ENCODE results near the gene RADIL.

Gene RADIL

DNA sequence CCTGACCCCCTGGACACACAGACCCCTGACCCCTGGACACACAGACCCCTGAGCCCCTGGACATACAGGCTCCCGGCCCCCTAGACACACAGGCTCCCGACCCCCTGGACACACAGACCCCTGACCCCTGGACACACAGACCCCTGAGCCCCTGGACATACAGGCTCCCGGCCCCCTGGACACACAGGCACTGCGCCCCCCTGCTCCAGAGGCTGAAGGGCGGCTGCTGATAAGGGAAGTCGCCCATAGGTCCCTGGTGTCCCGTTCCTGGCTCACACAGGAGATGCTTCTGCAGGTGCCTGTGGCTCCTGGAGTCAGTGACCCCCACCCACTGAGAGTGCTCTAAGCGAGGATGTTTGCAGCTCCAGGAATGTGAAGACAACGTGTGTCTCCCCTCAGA lies 111.8 kb downstream of the RADIL start:
- no peak for DNase-seq (ENCODE audit: low read depth)
- TF ChIP-seq, protein P1, sequence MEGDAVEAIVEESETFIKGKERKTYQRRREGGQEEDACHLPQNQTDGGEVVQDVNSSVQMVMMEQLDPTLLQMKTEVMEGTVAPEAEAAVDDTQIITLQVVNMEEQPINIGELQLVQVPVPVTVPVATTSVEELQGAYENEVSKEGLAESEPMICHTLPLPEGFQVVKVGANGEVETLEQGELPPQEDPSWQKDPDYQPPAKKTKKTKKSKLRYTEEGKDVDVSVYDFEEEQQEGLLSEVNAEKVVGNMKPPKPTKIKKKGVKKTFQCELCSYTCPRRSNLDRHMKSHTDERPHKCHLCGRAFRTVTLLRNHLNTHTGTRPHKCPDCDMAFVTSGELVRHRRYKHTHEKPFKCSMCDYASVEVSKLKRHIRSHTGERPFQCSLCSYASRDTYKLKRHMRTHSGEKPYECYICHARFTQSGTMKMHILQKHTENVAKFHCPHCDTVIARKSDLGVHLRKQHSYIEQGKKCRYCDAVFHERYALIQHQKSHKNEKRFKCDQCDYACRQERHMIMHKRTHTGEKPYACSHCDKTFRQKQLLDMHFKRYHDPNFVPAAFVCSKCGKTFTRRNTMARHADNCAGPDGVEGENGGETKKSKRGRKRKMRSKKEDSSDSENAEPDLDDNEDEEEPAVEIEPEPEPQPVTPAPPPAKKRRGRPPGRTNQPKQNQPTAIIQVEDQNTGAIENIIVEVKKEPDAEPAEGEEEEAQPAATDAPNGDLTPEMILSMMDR (IDR thresholded peaks at IDR 0.05; ENCODE audit: insufficient read depth, low read depth, low read length, missing control alignments): no peak
- no peak overlapping the region for H3K4me3 ChIP-seq (ENCODE audit: low read length)

- no peak for DNase-seq (ENCODE audit: low read depth)
- TF ChIP-seq, protein P1 (IDR thresholded peaks at IDR 0.05; ENCODE audit: insufficient read depth, low read depth, low read length, missing control alignments): no peak
- no peak overlapping the region for H3K4me3 ChIP-seq (ENCODE audit: low read length)
Measured at GRCh38 chr7:4770886-4771285, 112.6 kb downstream of the RADIL start.

DNA sequence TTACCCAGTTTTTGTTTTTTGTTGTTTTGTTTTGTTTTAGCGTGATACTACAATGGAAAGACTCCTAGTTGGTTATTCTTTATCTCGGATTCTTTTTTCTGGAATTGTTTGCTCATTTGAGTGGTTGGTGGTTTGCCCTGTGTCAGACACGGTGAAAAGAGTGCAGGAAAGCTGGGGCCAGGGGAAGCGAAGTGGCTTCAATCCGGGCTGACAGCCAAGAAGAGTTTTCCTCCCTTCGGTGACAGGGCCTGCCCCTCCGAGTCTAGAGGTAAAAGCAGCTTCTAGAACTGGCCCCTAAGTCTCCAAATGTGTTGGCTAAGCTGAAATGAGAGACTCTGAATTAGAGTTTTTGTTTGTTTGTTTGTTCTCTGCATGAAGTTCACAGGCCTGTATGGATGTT lies 113.8 kb downstream of the RADIL start:
- H3K4me3 ChIP-seq (ENCODE audit: low read length): no peak overlapping the region
- TF ChIP-seq, protein P1 (IDR thresholded peaks at IDR 0.05; ENCODE audit: insufficient read depth, low read depth, low read length, missing control alignments): no peak
- no peak for DNase-seq (ENCODE audit: low read depth)

- DNase-seq (ENCODE audit: low read depth): no peak
Measured at GRCh38 chr7:4768597-4769569, 114.6 kb downstream of the RADIL start.

GRCh38 chr7:4766666-4767519 lies 116.6 kb downstream of the RADIL start:
- DNase-seq (ENCODE audit: low read depth): no peak
- TF ChIP-seq, protein P1 (IDR thresholded peaks at IDR 0.05; ENCODE audit: insufficient read depth, low read depth, low read length, missing control alignments): no peak
- H3K4me3 ChIP-seq (ENCODE audit: low read length): no peak overlapping the region

More at GRCh38 chr7:4768597-4769569, 114.6 kb downstream of the RADIL start:
- TF ChIP-seq, protein P1 (IDR thresholded peaks at IDR 0.05; ENCODE audit: insufficient read depth, low read depth, low read length, missing control alignments): no peak
- no peak overlapping the region for H3K4me3 ChIP-seq (ENCODE audit: low read length)

GRCh38 chr7:4765776-4766490 lies 117.6 kb downstream of the RADIL start:
- no peak overlapping the region for H3K4me3 ChIP-seq (ENCODE audit: low read length)
- DNase-seq (ENCODE audit: low read depth): no peak
- TF ChIP-seq, protein P1 (IDR thresholded peaks at IDR 0.05; ENCODE audit: insufficient read depth, low read depth, low read length, missing control alignments): peak; percentile 21

Measured in epithelial cell of esophagus (primary cell).